Thyroid gland (tissue), 4 donors: ENCODE data around the gene TNPO1.

Experiments used
- POLR2A ChIP-seq, 2 donors: fragments of 450-650 bp; IDR thresholded peaks; one replicate each; pipeline ENCODE4 v1.6.1; 2017; ENCODE audit warnings: antibody characterized with exemption in 2 of 2, mild to moderate bottlenecking in 2 of 2, moderate library complexity in 1 of 2
- TF ChIP-seq, protein P1 (sequence below), 6 experiments: fragments of 200-600 bp in 3 of 6; fragments of 450-650 bp in 3 of 6; sonication (generic) in 3 of 6; IDR thresholded peaks; one replicate each; pipeline ENCODE4 v1.5.1; 2016 to 2019; ENCODE audit warnings: antibody characterized with exemption in 6 of 6, mild to moderate bottlenecking in 2 of 6, inconsistent platforms in 1 of 6, moderate library complexity in 1 of 6

GRCh38 chr5:72811849-72812248, 4.6 kb upstream of the TNPO1 start:
- TF ChIP-seq, protein P1, sequence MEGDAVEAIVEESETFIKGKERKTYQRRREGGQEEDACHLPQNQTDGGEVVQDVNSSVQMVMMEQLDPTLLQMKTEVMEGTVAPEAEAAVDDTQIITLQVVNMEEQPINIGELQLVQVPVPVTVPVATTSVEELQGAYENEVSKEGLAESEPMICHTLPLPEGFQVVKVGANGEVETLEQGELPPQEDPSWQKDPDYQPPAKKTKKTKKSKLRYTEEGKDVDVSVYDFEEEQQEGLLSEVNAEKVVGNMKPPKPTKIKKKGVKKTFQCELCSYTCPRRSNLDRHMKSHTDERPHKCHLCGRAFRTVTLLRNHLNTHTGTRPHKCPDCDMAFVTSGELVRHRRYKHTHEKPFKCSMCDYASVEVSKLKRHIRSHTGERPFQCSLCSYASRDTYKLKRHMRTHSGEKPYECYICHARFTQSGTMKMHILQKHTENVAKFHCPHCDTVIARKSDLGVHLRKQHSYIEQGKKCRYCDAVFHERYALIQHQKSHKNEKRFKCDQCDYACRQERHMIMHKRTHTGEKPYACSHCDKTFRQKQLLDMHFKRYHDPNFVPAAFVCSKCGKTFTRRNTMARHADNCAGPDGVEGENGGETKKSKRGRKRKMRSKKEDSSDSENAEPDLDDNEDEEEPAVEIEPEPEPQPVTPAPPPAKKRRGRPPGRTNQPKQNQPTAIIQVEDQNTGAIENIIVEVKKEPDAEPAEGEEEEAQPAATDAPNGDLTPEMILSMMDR (IDR thresholded peaks at IDR 0.05), result no peak
- TF ChIP-seq POLR2A (IDR thresholded peaks at IDR 0.05), result no peak
